Hematopoietic multipotent progenitor cell treated with erythropoietin and hydrocortisone succinate and interleukin-3 and kit ligand, for 15 days (in vitro differentiated cells): Measurements from ENCODE around the gene RPL37.
"Not testable (repeated sequence)": the region's sequence is repeated elsewhere in the genome, so short reads cannot be mapped to it uniquely, and the experiment has no call there.

Experiments
- DNase-seq: peaks from one replicate; pipeline ENCODE4 v3.0.0-alpha.2; 2015; ENCODE audit warnings: low spot score

The RPL37 gene

DNA sequence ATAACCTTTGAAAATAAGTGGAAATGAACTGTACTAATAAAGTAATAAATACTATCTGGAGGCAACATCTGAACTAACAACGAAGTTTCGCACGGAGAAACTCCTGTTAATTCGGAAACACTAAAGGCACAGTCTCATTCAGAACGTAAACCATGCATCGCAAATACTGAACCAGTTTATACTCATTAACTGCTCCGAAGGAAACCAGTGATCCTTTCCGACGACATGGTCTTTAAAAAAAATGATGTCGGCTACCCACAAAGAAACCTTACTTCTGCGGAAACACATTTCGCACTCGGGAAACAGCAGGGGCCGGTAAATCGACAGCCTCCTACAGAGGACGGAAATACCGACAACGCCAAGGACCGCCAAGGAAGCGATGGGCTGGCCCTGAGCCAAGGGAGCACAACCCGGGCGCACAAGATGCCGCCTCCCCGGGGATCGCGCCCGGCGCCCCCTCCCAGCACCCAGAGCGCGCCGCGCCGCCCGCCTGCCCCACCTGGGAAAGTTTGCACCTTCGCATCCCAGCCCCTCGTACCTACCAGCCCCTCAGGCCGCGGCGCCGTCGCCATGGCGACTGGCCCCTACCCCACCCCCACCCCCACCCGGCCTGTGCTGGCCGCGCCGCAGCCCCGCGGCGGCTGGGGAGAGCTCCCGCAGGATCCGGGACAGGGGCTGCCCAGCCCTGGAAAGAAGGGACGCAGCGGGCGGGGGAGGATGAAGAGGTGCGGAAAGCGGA, 37.6 kb downstream of the RPL37 start:
- DNase-seq = peak; percentile 75

DNA sequence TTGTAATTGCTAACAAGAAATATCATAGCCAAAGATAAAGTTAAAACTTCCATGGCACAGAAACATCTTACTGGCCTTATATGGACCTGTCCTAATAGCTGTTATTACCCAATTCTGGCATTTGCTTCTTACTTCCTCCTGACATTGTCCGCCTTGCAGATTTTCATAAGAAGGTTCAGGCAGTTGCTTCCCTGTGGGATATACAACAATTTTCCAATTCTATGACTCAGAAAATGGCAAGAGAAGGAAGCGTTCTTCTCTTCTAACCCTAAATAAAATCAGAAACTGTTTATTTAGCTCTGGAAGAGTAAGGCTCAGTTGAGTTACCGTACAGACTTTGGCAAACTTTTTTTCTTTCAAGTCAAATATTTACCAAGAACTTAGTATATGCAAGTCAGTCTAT, 38.5 kb downstream of the RPL37 start:
- DNase-seq = no peak

DNA sequence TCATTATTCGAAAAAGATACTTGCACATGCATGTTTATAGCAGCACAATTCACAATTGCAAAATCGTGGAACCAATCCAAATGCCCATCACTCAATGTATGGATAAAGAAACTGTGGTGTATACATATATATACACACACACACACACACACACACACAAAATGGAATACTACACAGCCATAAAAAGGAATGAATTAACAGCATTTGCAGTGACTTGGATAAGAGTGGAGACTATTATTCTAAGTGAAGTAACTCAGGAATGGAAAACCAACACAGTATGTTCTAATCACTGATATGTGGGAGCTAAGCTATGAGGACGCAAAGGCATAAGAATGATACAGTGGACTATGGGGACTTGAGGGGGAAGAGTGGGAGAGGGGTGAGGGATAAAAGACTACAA, 40.1 kb downstream of the RPL37 start:
- DNase-seq = not testable (repeated sequence)

DNA sequence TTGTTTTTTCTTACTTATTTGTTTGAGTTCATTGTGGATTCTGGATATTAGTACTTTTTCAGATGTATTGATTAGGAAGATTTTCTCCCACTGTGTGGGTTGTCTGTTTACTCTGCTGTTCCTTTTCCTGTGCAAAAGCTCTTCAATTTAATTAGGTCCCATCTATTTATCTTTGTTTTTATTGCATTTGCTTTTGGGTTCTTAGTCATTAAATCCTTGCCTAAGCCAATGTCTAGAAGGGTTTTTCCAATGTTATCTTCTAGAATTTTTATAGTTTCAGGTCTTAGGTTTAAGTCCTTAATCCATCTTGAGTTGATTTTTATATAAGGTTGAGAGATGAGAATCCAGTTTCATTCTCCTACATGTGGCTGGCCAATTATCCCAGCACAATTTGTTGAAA, 40.7 kb downstream of the RPL37 start:
- not testable (repeated sequence) for DNase-seq

DNA sequence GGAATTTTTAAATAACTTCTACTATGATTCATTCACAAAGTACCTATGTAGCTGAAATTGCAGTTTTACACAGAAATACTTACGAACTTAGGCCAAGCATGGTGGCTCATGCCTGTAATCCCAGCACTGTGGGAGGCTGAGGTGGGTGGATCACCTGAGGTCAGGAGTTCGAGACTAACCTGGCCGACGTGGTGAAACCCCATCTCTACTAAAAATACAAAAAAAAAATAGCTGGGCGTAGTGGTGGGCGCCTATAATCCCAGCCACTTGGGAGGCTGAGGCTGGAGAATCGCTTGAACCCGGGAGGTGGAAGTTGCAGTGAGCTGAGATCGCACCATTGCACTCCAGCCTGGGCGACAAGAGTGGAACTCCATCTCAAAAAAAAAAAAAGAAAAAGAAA, 42.3 kb downstream of the RPL37 start:
- not testable (repeated sequence) for DNase-seq

DNA sequence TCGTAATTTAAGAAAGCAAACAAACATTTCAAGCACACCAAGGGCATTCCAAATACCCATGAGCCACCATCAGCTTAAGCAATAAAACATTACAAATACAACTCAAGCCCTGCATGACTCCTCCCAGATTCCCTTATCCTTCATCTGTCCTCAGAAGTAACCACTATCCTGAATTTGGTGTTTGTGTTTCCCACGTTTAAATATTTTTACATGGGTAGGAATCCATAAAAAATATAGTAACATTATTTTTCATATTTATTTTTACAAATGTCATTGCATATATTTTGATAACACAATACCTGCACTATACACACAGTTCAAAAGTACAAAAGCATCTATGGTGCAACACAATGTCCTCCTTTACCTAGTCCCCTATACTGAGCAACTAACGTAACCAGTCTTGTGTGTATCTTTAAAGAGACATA, 43.3 kb downstream of the RPL37 start:
- DNase-seq = no peak

DNA sequence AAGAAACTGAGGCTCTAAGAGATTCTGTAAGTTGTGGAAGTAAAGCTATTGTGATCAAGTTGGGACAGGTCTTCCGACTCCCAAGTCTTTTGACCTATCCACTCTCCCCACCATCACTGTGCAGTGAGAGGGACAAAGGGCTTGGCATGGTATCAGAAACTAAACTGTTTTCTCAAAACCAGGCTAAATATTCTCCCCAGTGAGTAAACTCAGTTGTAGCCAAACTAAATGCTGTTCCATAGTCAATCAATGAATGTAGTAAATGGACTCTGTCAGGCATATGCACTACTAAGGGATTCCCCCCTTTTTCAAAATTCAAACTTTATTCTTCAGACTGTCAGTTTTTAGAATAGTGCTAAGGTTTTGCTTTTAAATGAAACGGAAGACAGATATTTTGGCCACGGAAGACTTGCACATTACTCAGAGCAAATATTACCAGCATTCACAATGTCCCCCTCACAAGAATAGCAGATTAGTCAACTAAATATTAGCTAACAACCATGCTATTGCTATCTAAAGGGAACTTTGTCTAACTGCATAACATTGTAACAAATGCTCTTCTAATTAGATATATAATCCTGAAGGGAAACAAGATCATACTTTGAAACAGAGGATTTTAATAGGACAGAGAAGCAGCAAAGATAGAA, 44.0 kb downstream of the RPL37 start:
- no peak for DNase-seq

DNA sequence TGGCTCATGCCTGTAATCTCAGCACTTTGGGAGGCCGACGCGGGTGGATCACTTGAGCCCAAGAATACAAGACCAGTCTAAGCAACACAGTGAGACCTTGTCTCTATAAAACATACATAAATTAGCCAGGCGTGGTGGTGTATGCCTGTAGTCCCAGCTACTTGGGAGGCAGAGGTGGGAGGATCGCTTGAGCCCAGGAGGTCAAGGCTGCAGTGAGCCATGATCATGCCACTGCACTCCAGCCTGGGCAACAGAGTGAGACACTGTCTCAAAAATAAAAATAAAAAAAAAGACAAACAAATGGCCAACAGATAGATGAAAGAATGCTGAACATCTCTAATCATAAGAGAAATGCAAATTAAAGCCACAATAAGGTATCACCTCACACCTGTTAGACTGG, 46.1 kb downstream of the RPL37 start:
- DNase-seq = not testable (repeated sequence)

DNA sequence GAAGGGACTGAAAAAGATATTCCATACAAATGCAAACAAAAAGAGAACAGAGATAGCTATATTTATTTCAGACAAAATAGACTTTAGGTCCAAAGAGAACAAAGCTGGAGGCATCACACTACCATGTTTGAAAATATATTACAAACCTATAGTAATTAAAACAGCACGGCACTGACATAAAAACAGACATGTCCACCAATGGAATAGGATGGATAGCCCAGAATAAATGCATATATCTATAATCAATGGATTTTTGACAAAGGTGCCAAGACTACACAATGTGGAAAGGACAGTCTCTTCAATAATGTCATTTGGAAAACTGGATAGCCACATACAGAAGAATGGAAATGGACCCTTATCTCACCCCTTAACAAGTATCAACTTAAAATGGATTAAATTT, 47.0 kb downstream of the RPL37 start:
- DNase-seq = no peak

DNA sequence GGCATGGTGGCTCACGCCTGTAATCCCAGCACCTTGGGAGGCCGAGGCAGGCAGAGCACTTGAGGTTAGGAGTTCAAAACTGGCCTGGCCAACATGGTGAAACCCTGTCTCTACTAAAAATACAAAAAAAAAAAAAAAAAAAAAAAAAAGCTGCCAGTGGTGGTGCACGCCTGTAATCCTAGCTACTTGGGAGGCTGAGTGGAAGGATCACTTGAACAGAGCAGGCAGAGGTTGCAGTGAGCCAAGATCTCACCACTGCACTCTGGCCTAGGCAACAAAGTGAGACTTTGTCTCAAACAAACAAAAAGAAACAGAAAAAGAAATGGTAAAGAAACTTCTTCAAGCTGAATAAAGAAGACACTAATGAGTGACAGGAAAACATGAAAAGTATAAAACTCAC, 48.4 kb downstream of the RPL37 start:
- DNase-seq = not testable (repeated sequence)

DNA sequence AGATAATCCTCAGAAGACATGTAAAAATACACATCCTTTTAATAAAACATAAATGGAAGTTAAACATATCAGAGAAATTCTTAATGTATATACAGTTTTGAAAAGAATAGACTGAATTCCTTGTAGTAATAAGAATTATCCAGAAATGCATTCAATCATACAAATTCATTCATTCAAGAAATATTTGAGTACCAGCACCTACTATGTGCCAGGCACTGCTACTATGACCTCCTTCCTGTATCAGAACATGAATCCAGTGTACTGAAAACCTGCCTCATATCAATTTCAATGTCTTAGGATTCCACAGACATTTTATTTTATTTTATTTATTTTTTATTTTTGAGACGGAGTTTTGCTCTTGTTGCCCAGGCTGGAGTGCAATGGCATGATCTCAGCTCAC, 50.1 kb downstream of the RPL37 start:
- DNase-seq = no peak

DNA sequence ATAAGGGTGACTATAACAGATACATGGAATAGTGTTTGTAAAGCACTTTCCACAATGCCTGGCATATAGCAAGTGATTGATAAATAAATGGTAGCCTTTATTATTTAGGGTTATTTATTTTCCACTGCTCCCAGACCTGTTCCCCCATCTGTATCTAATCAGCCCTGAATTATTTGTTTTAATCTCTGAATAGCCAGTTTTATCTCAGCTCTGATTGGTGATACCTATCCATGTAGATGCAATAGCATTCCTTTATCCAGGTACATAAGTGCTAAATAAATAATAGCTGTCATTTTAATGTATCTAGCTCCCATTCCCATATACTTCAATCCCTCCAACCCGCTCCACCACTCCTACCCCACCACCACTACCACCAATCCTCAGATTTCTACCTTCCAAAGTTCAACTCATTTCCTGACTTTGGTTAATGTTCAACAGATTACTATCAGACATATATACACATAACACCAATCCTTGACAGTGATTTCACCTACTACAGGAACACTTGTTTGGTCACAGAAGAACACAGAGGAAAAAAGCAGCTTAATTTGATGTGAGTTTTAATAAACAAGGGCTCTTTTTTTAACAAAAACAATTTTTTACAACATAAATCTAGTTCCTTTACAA, 50.9 kb downstream of the RPL37 start:
- DNase-seq = no peak

DNA sequence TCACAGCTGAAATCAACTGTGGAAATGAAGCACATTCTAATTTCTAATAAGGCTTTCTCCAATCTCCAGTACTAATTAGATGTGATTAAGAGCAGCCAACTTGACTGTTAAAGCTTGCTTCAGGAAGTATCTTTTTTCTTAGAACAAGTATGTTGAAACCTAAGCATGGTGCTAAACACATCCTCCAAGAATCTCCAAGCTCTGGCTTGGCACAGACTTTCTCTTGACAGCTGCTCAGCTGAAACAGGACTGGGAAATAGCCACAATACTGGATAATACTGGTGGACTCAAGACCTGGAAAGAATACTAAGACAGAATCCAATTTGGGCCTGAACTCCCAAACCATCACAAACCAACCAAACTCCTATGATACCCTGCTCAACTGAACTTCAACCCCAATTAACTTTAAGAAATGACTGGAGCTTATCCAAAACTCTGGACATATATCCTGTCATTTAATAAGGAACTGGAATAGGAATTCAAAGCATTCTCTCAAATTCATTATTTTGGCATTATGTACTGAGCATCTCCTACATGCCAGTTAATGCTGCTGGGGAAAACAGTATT, 53.1 kb downstream of the RPL37 start:
- DNase-seq = no peak

DNA sequence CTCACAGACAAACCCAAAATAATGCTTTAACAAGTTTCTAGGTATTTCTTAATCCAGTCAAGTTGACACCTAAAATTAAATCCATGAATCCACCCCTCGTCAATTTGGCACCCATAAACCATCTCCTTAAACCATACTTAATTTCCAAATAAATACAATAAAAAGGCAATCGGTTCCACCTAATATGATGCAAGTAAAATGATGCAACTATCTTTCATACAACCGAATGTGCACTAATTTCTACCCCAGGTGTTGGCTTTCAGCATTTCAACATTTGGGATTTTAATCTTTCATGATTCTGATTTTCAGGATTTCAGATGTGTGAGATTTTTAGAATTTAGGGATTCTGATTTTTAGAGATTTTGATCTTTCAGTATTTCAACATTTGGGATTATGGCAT, 54.2 kb downstream of the RPL37 start:
- no peak for DNase-seq

DNA sequence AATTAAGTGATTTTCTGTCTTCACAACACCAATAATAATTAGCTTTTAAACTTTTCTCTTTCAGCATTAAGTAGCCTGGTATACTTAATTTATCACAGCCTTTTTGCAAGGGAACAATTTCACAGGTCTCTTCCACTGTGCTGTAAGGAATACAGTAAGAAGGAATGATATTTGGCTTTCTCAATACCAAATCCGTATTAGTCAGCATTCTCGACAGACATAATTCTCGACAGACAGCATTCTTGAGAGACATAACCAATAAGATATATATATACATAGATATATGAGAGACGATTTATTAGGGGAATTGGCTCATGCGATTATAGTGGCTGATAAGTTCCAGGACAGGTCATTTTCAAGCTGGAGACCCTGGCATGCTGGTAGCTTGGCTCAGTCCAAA, 54.8 kb downstream of the RPL37 start:
- no peak for DNase-seq

DNA sequence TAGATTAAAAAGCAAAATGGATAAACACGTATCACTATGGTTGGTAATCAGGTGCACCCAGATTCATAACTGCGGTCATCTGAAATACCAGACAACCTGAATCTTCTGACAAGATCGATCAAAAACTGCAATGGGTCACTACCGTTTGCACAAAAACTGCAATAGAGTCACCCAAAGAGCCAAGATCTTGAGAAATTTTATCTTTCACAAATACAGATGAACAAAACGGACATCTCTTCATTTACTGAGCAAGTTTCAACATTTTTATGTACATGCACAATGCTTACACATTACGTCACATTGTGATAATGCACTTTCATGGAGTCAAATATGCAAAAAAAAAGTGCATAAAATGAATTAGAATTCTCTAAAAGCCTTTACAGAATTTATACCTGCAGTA, 55.5 kb downstream of the RPL37 start:
- no peak for DNase-seq

DNA sequence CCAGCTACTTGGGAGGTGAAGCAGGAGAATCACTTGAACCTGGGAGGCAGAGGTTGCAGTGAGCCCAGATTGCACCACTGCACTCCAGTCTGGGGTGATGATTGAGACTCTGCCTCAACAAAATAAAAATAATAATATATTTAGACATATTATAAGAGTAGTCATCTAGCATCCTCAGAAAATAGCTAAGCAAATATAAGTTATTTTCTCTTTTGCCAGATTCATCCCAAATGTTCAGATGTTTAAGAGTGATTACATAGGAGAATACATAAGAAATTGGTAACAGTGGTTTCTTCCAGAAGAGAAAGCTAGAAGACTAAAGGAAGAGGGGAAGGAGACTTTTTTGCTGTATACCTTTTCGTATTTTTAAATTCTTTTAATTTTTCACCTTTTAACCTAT, 56.9 kb downstream of the RPL37 start:
- no peak for DNase-seq

DNA sequence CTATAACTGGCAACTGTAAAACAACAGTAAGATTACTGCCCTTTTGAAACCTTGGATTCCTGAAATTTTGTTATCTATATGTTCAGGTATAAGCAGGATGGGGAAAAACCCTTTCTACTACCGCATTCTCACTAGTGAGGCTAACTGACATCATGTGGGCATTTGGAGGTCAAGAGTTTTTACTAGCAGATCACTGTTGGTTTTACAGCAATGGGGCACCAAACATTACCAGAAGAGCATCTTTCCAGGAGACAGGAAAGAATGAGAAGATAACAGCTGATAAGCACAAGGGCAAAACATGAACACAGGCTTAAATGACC, 58.4 kb downstream of the RPL37 start:
- no peak for DNase-seq

DNA sequence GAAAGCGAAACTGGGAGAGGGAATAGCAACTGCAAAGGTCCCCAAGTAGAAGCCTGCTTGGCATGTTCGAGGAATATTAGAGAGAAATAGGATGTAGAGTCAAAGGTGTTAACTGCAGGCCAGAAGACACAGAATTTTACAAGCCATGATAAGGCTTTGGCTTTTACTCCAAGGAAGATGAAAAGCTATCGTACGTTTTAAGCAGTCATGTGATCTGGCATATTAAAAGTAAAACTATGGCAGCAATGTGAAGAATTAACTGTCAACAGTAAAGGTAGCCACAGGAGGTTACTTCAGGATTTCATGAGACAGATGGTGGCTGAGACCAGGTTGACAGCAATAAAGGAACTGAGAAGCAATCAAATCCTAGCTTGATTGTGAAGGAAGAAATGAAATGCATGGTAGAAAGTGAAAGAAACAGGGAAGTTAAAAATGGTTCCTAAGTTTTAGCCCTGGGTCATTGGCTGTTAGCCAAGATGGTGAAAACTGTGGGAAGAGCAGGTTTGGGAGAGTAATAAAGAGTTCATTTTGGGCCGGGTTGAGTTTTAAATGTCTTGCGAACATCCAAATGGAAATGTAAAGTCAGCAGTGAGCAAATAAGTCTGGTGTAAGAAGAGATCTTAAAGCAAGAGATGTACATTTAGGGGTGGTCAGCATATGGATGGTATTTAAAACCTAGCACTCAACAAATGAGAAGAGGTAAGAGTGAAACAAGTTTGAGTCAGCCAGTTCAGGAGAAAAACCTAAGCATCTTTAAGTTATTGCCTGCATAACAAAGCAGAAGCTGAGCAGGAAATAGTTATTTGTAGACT, 59.0 kb downstream of the RPL37 start:
- no peak for DNase-seq
